ENCODE data around the gene AOAH.

The AOAH gene

GRCh38 chr7:36546331-36546730, 178.0 kb downstream of the AOAH start:
- no peak for DNase-seq (ENCODE audit: low spot score)

GRCh38 chr7:36545291-36545690, 179.0 kb downstream of the AOAH start:
- no peak for DNase-seq (ENCODE audit: low spot score)

- DNase-seq (ENCODE audit: low spot score): no peak
These were observed 186.2 kb downstream of the AOAH start for GRCh38 chr7:36538126-36538525.

- no peak for DNase-seq (ENCODE audit: low spot score)
These were observed 188.2 kb downstream of the AOAH start for GRCh38 chr7:36535866-36536664.

GRCh38 chr7:36533717-36534116, 190.6 kb downstream of the AOAH start:
- DNase-seq (ENCODE audit: low spot score): no peak

- no peak for DNase-seq (ENCODE audit: low spot score)
These were observed 191.3 kb downstream of the AOAH start for GRCh38 chr7:36532981-36533499.

GRCh38 chr7:36531951-36532350, 192.3 kb downstream of the AOAH start:
- no peak for DNase-seq (ENCODE audit: low spot score)

GRCh38 chr7:36530456-36530855, 193.8 kb downstream of the AOAH start:
- no peak for DNase-seq (ENCODE audit: low spot score)

- no peak for DNase-seq (ENCODE audit: low spot score)
These were observed 196.8 kb downstream of the AOAH start for GRCh38 chr7:36527549-36527913.

GRCh38 chr7:36526863-36527548, 197.3 kb downstream of the AOAH start:
- peak; percentile 61 for DNase-seq (ENCODE audit: low spot score)

- DNase-seq (ENCODE audit: low spot score): no peak
These were observed 200.8 kb downstream of the AOAH start for GRCh38 chr7:36523371-36524101.

GRCh38 chr7:36522453-36523007, 201.8 kb downstream of the AOAH start:
- no peak for DNase-seq (ENCODE audit: low spot score)

- DNase-seq (ENCODE audit: low spot score): no peak
These were observed 202.4 kb downstream of the AOAH start for GRCh38 chr7:36521911-36522310.

- no peak for DNase-seq (ENCODE audit: low spot score)
These were observed 203.2 kb downstream of the AOAH start for GRCh38 chr7:36521133-36521532.

- DNase-seq (ENCODE audit: low spot score): no peak
These were observed 208.4 kb downstream of the AOAH start for GRCh38 chr7:36515847-36516246.

- no peak for DNase-seq (ENCODE audit: low spot score)
These were observed 209.7 kb downstream of the AOAH start for GRCh38 chr7:36514289-36515243.

GRCh38 chr7:36513393-36513792, 210.9 kb downstream of the AOAH start:
- no peak for DNase-seq (ENCODE audit: low spot score)

- no peak for DNase-seq (ENCODE audit: low spot score)
These were observed 211.7 kb downstream of the AOAH start for GRCh38 chr7:36512616-36513015.

GRCh38 chr7:36509962-36510361, 214.3 kb downstream of the AOAH start:
- DNase-seq (ENCODE audit: low spot score): no peak

GRCh38 chr7:36507475-36508440, 216.5 kb downstream of the AOAH start:
- no peak for DNase-seq (ENCODE audit: low spot score)
